ENCODE data around the gene NEK10.
"Not testable (repeated sequence)": the region's sequence is repeated elsewhere in the genome, so short reads cannot be mapped to it uniquely, and the experiment has no call there.

The NEK10 gene

GRCh38 chr3:27368831-27369607 is at the start of gene NEK10:
NEK10 (minus strand) TSS chr3:27369383; CDS start chr3:27352882, 16,501 bp downstream.
- DNase-seq (ENCODE audit: low read depth): peak; percentile 41

GRCh38 chr3:27415202-27415601 is 46.0 kb upstream of the NEK10 start:
- no peak for DNase-seq (ENCODE audit: low read depth)

GRCh38 chr3:27392950-27393679 is 23.9 kb upstream of the NEK10 start:
- no peak for DNase-seq (ENCODE audit: low read depth)

- DNase-seq (ENCODE audit: low read depth): not testable (repeated sequence)
These were observed 23.2 kb upstream of the NEK10 start for GRCh38 chr3:27392414-27392813.

GRCh38 chr3:27391796-27392195 is 22.6 kb upstream of the NEK10 start:
- DNase-seq (ENCODE audit: low read depth): no peak

- no peak for DNase-seq (ENCODE audit: low read depth)
These were observed 18.4 kb upstream of the NEK10 start for GRCh38 chr3:27387625-27388024.

- no peak for DNase-seq (ENCODE audit: low read depth)
These were observed 16.3 kb upstream of the NEK10 start for GRCh38 chr3:27385504-27385903.

- no peak for DNase-seq (ENCODE audit: low read depth)
These were observed 15.0 kb upstream of the NEK10 start for GRCh38 chr3:27384191-27384590.

- no peak for DNase-seq (ENCODE audit: low read depth)
These were observed 11.5 kb upstream of the NEK10 start for GRCh38 chr3:27380433-27381357.

- no peak for DNase-seq (ENCODE audit: low read depth)
These were observed 9.1 kb upstream of the NEK10 start for GRCh38 chr3:27378331-27378730.

GRCh38 chr3:27376109-27376772 is 7.1 kb upstream of the NEK10 start:
- no peak for DNase-seq (ENCODE audit: low read depth)

GRCh38 chr3:27366062-27366591 is 3.1 kb downstream of the NEK10 start:
- no peak for DNase-seq (ENCODE audit: low read depth)

GRCh38 chr3:27360113-27361078 is 8.8 kb downstream of the NEK10 start:
- no peak for DNase-seq (ENCODE audit: low read depth)

GRCh38 chr3:27358372-27358771 is 10.8 kb downstream of the NEK10 start:
- DNase-seq (ENCODE audit: low read depth): no peak

GRCh38 chr3:27357665-27358258 is 11.4 kb downstream of the NEK10 start:
- peak; percentile 9 for DNase-seq (ENCODE audit: low read depth)

- DNase-seq (ENCODE audit: low read depth): no peak
These were observed 12.2 kb downstream of the NEK10 start for GRCh38 chr3:27356976-27357375.

GRCh38 chr3:27354588-27355203 is 14.5 kb downstream of the NEK10 start:
- no peak for DNase-seq (ENCODE audit: low read depth)

- no peak for DNase-seq (ENCODE audit: low read depth)
These were observed 15.0 kb downstream of the NEK10 start for GRCh38 chr3:27354161-27354560.

- no peak for DNase-seq (ENCODE audit: low read depth)
These were observed 16.0 kb downstream of the NEK10 start for GRCh38 chr3:27353221-27353620.

All from GM04504 (cell line).